HEK293T (cell line): ENCODE measurements around the gene SHH.

Experiments used
- CTCF ChIA-PET: fragments of 350-600 bp; formaldehyde crosslinking; extraction: SDS; loops from one replicate; lab custom pipeline; 2021; ENCODE audit warnings: antibody characterized with exemption, inconsistent platforms; lab: Yijun Ruan, JAX
- POLR2A ChIA-PET: fragments of 350-600 bp; formaldehyde crosslinking; extraction: SDS; loops from one replicate; lab custom pipeline; 2020; ENCODE audit warnings: antibody characterized with exemption, inconsistent platforms; lab: Yijun Ruan, JAX
- DNase-seq: peaks from one replicate; pipeline ENCODE4 v3.0.0; 2012; ENCODE audit warnings: mixed read lengths; ENCODE audit errors: extremely low spot score
- ARNT ChIP-seq: fragments of 450-650 bp; IDR thresholded peaks from 2 replicates; pipeline ENCODE4 v1.6.1; 2017; ENCODE audit warnings: mild to moderate bottlenecking
- BHLHE40 ChIP-seq: fragments of 450-650 bp; IDR thresholded peaks from 2 replicates; pipeline ENCODE4 v1.6.1; 2016; ENCODE audit warnings: mild to moderate bottlenecking, moderate library complexity, borderline replicate concordance
- CTBP1 ChIP-seq: fragments of 450-650 bp; IDR thresholded peaks from 2 replicates; pipeline ENCODE4 v1.6.1; 2016; ENCODE audit warnings: borderline replicate concordance
- ELF4 ChIP-seq: fragments of 450-650 bp; IDR thresholded peaks from 2 replicates; pipeline ENCODE4 v1.6.1; 2017; ENCODE audit warnings: antibody characterized with exemption
- FOXA1 ChIP-seq: fragments of 450-650 bp; IDR thresholded peaks from 2 replicates; pipeline ENCODE4 v1.6.1; 2016; ENCODE audit warnings: mild to moderate bottlenecking
- FOXK2 ChIP-seq: fragments of 450-650 bp; IDR thresholded peaks from 2 replicates; pipeline ENCODE4 v1.6.1; 2016; ENCODE audit warnings: mild to moderate bottlenecking
- FOXM1 ChIP-seq: fragments of 450-650 bp; IDR thresholded peaks from 2 replicates; pipeline ENCODE4 v1.6.1; 2017; ENCODE audit warnings: mild to moderate bottlenecking, borderline replicate concordance
- HDGF ChIP-seq: fragments of 450-650 bp; IDR thresholded peaks from 2 replicates; pipeline ENCODE4 v1.6.1; 2017; ENCODE audit warnings: antibody characterized with exemption, borderline replicate concordance
- L3MBTL2 ChIP-seq: fragments of 450-650 bp; conservative IDR thresholded peaks from 2 replicates; pipeline ENCODE4 v1.6.1; 2016; ENCODE audit warnings: mild to moderate bottlenecking
- LEF1 ChIP-seq: fragments of 450-650 bp; IDR thresholded peaks from 2 replicates; pipeline ENCODE4 v1.6.1; 2017; ENCODE audit warnings: mild to moderate bottlenecking, borderline replicate concordance
- NFRKB ChIP-seq: fragments of 450-650 bp; IDR thresholded peaks from 2 replicates; pipeline ENCODE4 v1.6.1; 2016; ENCODE audit warnings: mild to moderate bottlenecking, moderate library complexity
- PKNOX1 ChIP-seq: fragments of 450-650 bp; IDR thresholded peaks from 2 replicates; pipeline ENCODE4 v1.6.1; 2016
- SP1 ChIP-seq: fragments of 450-650 bp; IDR thresholded peaks from 2 replicates; pipeline ENCODE4 v1.6.1; 2017
- SUZ12 ChIP-seq: fragments of 450-650 bp; IDR thresholded peaks from 2 replicates; pipeline ENCODE4 v1.6.1; 2016; ENCODE audit warnings: mild to moderate bottlenecking
- TARDBP ChIP-seq: fragments of 450-650 bp; IDR thresholded peaks from 2 replicates; pipeline ENCODE4 v1.6.1; 2016
- ZNF384 ChIP-seq: fragments of 450-650 bp; IDR thresholded peaks from 2 replicates; pipeline ENCODE4 v1.6.1; 2016

The SHH gene

GRCh38 chr7:155830961-155831806 is 18.9 kb upstream of the SHH start:
- DNase-seq, result no peak
- POLR2A ChIA-PET, result no interaction called here
- CTCF ChIA-PET, result no interaction called here
- TF ChIP-seq TARDBP (no peak), HDGF (no peak), FOXA1 (no peak), ARNT (no peak), ZNF384 (no peak), FOXK2 (no peak)

GRCh38 chr7:155829796-155830470 is 17.7 kb upstream of the SHH start:
- CTCF ChIA-PET, result interaction anchor here (0.6 kb wide), 1 partner anchor 139 kb away, joined by 7 read pairs; no protein-coding TSS in a partner anchor

GRCh38 chr7:155825336-155825735 is 13.1 kb upstream of the SHH start:
- TF ChIP-seq FOXA1 (no peak), CTBP1 (no peak), ZNF384 (no peak), FOXM1 (no peak), L3MBTL2 (no peak)
- no peak for DNase-seq
- POLR2A ChIA-PET, result no interaction called here
- CTCF ChIA-PET, result no interaction called here

More at GRCh38 chr7:155829796-155830470, 17.7 kb upstream of the SHH start:
- POLR2A ChIA-PET, result no interaction called here
- no peak for TF ChIP-seq TARDBP
- TF ChIP-seq ZNF384, result no peak
- TF ChIP-seq NFRKB, result no peak
- no peak for TF ChIP-seq PKNOX1
- no peak for TF ChIP-seq FOXM1
- TF ChIP-seq SUZ12, result no peak
- TF ChIP-seq FOXA1, result no peak
- TF ChIP-seq BHLHE40, result no peak
- no peak for TF ChIP-seq FOXK2
- TF ChIP-seq HDGF, result no peak
- TF ChIP-seq SP1, result no peak
- TF ChIP-seq ARNT, result no peak
- TF ChIP-seq LEF1, result no peak
- TF ChIP-seq ELF4, result no peak
- TF ChIP-seq CTBP1, result no peak
- no peak for TF ChIP-seq L3MBTL2
- no peak for DNase-seq

- ChIA-PET CTCF (interaction anchor here (0.6 kb wide), 1 partner anchor 1297 kb away, joined by 4 read pairs; no protein-coding TSS in a partner anchor), POLR2A (no interaction called here)
- DNase-seq, result no peak
- TF ChIP-seq ELF4 (no peak), SUZ12 (no peak), ARNT (no peak), L3MBTL2 (no peak), FOXM1 (no peak), ZNF384 (no peak), SP1 (no peak), CTBP1 (no peak), PKNOX1 (no peak), FOXK2 (no peak), FOXA1 (no peak), HDGF (no peak), TARDBP (no peak), LEF1 (no peak), NFRKB (no peak), BHLHE40 (no peak)
Observed at GRCh38 chr7:155824227-155824886, 12.1 kb upstream of the SHH start.

- ChIA-PET CTCF (no interaction called here), POLR2A (no interaction called here)
- TF ChIP-seq TARDBP (no peak), L3MBTL2 (no peak), PKNOX1 (no peak), LEF1 (no peak), FOXA1 (no peak), BHLHE40 (no peak), ZNF384 (no peak)
Observed at GRCh38 chr7:155821851-155822250, 9.6 kb upstream of the SHH start.

GRCh38 chr7:155820788-155821187 is 8.5 kb upstream of the SHH start:
- ChIA-PET CTCF (no interaction called here), POLR2A (no interaction called here)
- TF ChIP-seq SUZ12, result no peak
- TF ChIP-seq NFRKB, result no peak
- TF ChIP-seq FOXM1, result no peak
- no peak for TF ChIP-seq ARNT
- no peak for TF ChIP-seq FOXK2
- TF ChIP-seq TARDBP, result no peak
- TF ChIP-seq CTBP1, result no peak
- TF ChIP-seq BHLHE40, result no peak
- TF ChIP-seq PKNOX1, result no peak
- no peak for TF ChIP-seq SP1
- no peak for TF ChIP-seq ELF4
- no peak for TF ChIP-seq HDGF
- DNase-seq, result no peak

More at GRCh38 chr7:155821851-155822250, 9.6 kb upstream of the SHH start:
- DNase-seq, result no peak
